Psoas muscle (tissue), 8 donors: ENCODE results near the gene MAGI1. TPM values are rescaled to one million over a fixed set of nuclear protein-coding genes. Genes with fewer than 3 reads are reported as not detected.

Experiments
- ATAC-seq, 4 donors: fragments of 200-7000 bp; cut with Tn5 transposase; one replicate each; pipeline ENCODE4 v1.9.1; 2020; ENCODE audit warnings: moderate library complexity in 3 of 4, mild to moderate bottlenecking in 2 of 4
- DNase-seq, 2 donors: peaks; one replicate each; pipeline ENCODE4 v3.0.0-alpha.2; 2020
- H3K27ac ChIP-seq: fragments of 200-600 bp; one replicate; pipeline ENCODE4 v1.8.0; 2022
- H3K27me3 ChIP-seq, 3 donors: fragments of 200-600 bp in 1 of 3; one replicate each; pipeline versions ENCODE4 v1.6.1 to v1.8.0; 2013 to 2022; ENCODE audit warnings: low read length in 2 of 3, mild to moderate bottlenecking in 2 of 3, moderate library complexity in 1 of 3; ENCODE audit not compliant: insufficient read depth in 3 of 3
- H3K36me3 ChIP-seq, 2 donors: fragments of 200-600 bp in 1 of 2; one replicate each; pipeline versions ENCODE4 v1.6.1 to v1.8.0; 2013 to 2022; ENCODE audit warnings: low read depth in 1 of 2, mild to moderate bottlenecking in 1 of 2, moderate library complexity in 1 of 2; ENCODE audit not compliant: insufficient read depth in 1 of 2
- H3K4me1 ChIP-seq: fragments of 200-600 bp; one replicate; pipeline ENCODE4 v1.8.0; 2022
- H3K4me3 ChIP-seq: fragments of 200-600 bp; one replicate; pipeline ENCODE4 v1.8.0; 2022; ENCODE audit warnings: mild to moderate bottlenecking
- H3K9me3 ChIP-seq: fragments of 200-600 bp; one replicate; pipeline ENCODE4 v1.8.0; 2022
- WGBS, 3 donors: extraction: QIAGEN DNeasy Blood & Tissue Kit; methylation state at CpG; one replicate each; pipeline versions ENCODE4 v1.1.6 to v1.1.7; 2013; 5-methylcytosine and 5-hydroxymethylcytosine counted together
- intact Hi-C, 2 donors: fragments of 100-400 bp; cut with DNase I; formaldehyde crosslinking; loops; one replicate each; pipeline versions ENCODE4 v1.11.0 to v1.14.2; 2022
- polyA plus RNA-seq, 3 donors: library from polyadenylated mRNA; stranded (reverse); fragments of 200-250 nt; gene quantifications; one replicate each; pipeline ENCODE4 v1.2.3, GENCODE V29; 2013
- total RNA-seq, 4 donors: library from RNA; stranded (reverse); fragmentation: NEBNext Ultra II Directional in 2 of 4; extraction: Animal tissue kit (Norgen Biotek cat#: 25700) in 2 of 4; gene quantifications; one replicate each; pipeline versions ENCODE4 v1.2.1 to v1.2.4, GENCODE V29; 2021 to 2023
- TF ChIP-seq, protein P1 (sequence below): fragments of 200-600 bp; IDR thresholded peaks from one replicate; pipeline ENCODE4 v1.8.0; 2022; ENCODE audit warnings: antibody characterized with exemption
- donor health status: healthy with polysubstance abuse.
- donor health status: DM: no; HTN: no; CAD: no; lungs with moderate emphysema.
- donor health status: Bipolar disorder and iron deficiency.
- donor health status: healthy.
- donor health status: DM: yes; HTN: yes; CAD: no.
- donor health status: DM: no; HTN: no; CAD: no.
- donor health status: DM: no; HTN: no; CAD: no.
- donor health status: DM: yes; HTN: yes; CAD: no.

Gene MAGI1
- total and polyA plus RNA-seq, 7 donors: 4.5 to 8.1 (median 6.3) TPM

DNA sequence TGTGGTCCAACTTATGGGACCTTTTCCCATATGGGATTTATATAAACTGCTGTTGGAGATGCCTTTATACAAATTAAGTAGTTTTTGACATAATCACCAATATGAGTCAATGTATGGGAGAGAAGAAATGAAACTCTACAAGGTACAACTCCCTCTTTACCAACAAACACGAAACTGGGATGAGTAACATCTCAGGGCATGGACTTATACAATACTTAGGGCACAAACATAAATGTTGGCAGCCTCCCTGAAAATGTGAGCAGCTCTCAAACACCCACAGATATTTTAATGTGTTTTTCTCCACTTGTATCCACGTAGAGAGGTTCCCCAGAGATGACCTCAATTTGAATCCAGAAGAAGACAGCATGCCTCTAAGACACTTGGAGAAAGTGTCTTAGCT lies 161.6 kb downstream of the MAGI1 start:
- DNase-seq: no peak
- no peaks in the 10 kb centered on the region for H3K9me3 ChIP-seq
- ATAC-seq: no peak
- TF ChIP-seq, protein P1, sequence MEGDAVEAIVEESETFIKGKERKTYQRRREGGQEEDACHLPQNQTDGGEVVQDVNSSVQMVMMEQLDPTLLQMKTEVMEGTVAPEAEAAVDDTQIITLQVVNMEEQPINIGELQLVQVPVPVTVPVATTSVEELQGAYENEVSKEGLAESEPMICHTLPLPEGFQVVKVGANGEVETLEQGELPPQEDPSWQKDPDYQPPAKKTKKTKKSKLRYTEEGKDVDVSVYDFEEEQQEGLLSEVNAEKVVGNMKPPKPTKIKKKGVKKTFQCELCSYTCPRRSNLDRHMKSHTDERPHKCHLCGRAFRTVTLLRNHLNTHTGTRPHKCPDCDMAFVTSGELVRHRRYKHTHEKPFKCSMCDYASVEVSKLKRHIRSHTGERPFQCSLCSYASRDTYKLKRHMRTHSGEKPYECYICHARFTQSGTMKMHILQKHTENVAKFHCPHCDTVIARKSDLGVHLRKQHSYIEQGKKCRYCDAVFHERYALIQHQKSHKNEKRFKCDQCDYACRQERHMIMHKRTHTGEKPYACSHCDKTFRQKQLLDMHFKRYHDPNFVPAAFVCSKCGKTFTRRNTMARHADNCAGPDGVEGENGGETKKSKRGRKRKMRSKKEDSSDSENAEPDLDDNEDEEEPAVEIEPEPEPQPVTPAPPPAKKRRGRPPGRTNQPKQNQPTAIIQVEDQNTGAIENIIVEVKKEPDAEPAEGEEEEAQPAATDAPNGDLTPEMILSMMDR: no peak
- peaks cover 8% of the 10 kb centered on the region for H3K4me1 ChIP-seq
- no peak overlapping the region for H3K4me3 ChIP-seq
- WGBS, 3 donors: 84 to 93% (median 90%) methylated on average over 2 of the region's 2 CpGs
- intact Hi-C loops: no loop called here
- H3K27me3 ChIP-seq: no peaks in the 10 kb centered on the region
- H3K36me3 ChIP-seq: no peaks in the 10 kb centered on the region
- H3K27ac ChIP-seq: no peak overlapping the region

DNA sequence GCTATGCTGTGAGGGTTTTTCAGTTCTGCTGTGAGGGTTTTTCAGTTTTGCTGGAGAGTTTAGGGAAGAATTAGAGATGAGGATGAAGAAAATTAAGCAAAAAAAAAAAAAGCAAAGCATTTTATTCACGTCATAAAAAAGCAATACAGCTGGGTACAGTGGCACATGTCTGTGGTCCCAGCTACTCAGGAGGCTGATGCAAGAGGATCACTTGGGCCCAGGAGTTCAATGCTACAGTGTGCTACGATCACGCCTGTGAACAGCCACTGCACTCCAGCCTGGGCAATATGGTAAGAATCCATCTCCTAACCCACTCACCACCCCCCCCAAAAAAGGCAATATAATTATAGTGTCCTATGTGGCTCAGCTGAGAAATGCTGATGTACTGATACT lies 162.7 kb downstream of the MAGI1 start:
- intact Hi-C loops: no loop called here
- WGBS, 3 donors: 79 to 91% (median 85%) methylated on average over 3 of the region's 3 CpGs
- Histone ChIP-seq H3K27ac (no peak overlapping the region), H3K36me3 (no peaks in the 10 kb centered on the region), H3K9me3 (no peaks in the 10 kb centered on the region), H3K4me3 (no peak overlapping the region), H3K27me3 (no peaks in the 10 kb centered on the region), H3K4me1 (peaks cover 17% of the 10 kb centered on the region)
- TF ChIP-seq, protein P1: no peak
- ATAC-seq (no peak), DNase-seq (no peak)

DNA sequence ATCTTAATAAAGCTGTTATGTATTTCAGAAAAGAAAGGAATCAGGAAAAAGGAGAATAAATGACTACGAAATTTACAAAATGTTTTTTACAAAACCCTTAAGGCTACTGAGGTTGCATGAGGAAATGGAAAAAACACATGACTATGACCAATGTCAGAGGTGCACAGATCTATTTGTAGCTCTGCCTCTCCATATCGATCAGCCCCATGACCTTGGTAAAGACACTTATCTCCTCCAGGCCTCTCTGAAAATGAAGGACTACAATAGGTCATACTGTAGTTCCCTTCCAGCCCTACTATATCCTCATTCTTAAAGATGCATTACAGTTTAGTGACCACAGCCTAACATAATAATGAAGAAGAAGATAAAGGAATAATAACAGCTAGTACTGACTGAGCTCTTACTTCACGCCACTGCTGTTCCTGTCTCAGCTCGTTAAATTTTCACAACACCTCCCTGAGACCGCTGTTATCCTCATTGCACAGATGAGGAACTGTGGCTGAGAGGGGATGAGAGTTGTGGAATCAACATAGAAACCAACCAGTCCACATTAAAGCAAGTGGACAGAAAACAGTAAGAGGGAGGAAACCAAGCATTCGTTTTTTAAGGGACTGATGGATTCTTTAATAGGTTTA lies 163.2 kb downstream of the MAGI1 start:
- TF ChIP-seq, protein P1: no peak
- H3K9me3 ChIP-seq: no peaks in the 10 kb centered on the region
- no peak overlapping the region for H3K4me3 ChIP-seq
- intact Hi-C loops: no loop called here
- H3K27ac ChIP-seq: no peak overlapping the region
- ATAC-seq (no peak), DNase-seq (no peak)
- 73 to 78% (median 73%) methylated on average over 6 of the region's 6 CpGs for WGBS, 3 donors
- no peaks in the 10 kb centered on the region for H3K27me3 ChIP-seq
- H3K36me3 ChIP-seq: no peaks in the 10 kb centered on the region
- peaks cover 20% of the 10 kb centered on the region for H3K4me1 ChIP-seq

DNA sequence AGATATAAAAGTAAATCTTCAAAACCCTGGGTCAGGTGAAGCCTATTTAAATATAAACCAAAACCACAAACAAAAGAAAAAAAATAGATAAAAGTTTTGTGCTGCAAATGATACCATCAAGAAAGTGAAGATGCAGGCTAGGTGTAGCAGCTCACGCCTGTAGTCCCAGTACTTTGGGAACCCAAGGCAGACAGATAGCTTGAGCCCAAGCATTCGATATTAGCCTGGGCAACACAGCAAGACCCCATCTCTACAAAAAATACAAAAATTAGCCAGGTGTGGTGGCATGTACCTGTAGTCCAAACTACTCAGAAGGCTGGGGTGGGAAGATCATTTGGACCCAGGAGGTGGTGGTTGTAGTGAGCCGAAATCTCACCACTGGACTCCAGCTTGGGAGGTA lies 164.8 kb downstream of the MAGI1 start:
- no peak for DNase-seq

More for the DNA sequence above, 164.8 kb downstream of the MAGI1 start:
- Histone ChIP-seq H3K36me3 (no peaks in the 10 kb centered on the region), H3K27me3 (no peaks in the 10 kb centered on the region), H3K9me3 (no peaks in the 10 kb centered on the region), H3K4me3 (no peak overlapping the region), H3K4me1 (peaks cover 20% of the 10 kb centered on the region), H3K27ac (no peak overlapping the region)
- WGBS, 3 donors: 96 to 100% (median 97%) methylated on average over 3 of the region's 3 CpGs
- TF ChIP-seq, protein P1: no peak
- intact Hi-C loops: no loop called here
- no peak for ATAC-seq
